GM12878 (cell line): ENCODE results near the gene FANK1. TPM values are rescaled to one million over a fixed set of nuclear protein-coding genes. Genes with fewer than 3 reads are reported as not detected.

Experiments used
- ATAC-seq: fragments of 200-7000 bp; cut with Tn5 transposase; 3 replicates; pipeline ENCODE4 v1.9.1; 2020; ENCODE audit warnings: mild to moderate bottlenecking, moderate library complexity
- BruUV-seq: library from RNA; stranded (reverse); fragments of 400-500 nt; replicated peaks from 2 replicates; lab custom pipeline; 2021; lab: Mats Ljungman, UMichigan
- CTCF ChIA-PET: fragments of 300-600 bp; sonication (Branson Sonifier 250); formaldehyde crosslinking; extraction: SDS; loops from one replicate; lab custom pipeline; 2021; ENCODE audit warnings: inconsistent platforms; lab: Yijun Ruan, JAX
- POLR2A ChIA-PET: fragments of 350-600 bp; formaldehyde crosslinking; extraction: SDS; loops from one replicate; lab custom pipeline; 2021; ENCODE audit warnings: inconsistent platforms; lab: Charles Lee
- RAD21 ChIA-PET: fragments of 300-600 bp; sonication (Branson Sonifier 250); formaldehyde crosslinking; loops from one replicate; lab custom pipeline; 2023; ENCODE audit warnings: antibody characterized with exemption; ENCODE audit not compliant: unreplicated experiment; lab: Charles Lee
- SMC1A ChIA-PET: fragments of 300-600 bp; sonication (Branson Sonifier 250); formaldehyde crosslinking; loops from one replicate; lab custom pipeline; 2023; ENCODE audit not compliant: unreplicated experiment, uncharacterized antibody; lab: Charles Lee
- DNase-seq: peaks from one replicate; pipeline ENCODE4 v3.0.0-alpha.2; 2011; ENCODE audit warnings: low read depth, low spot score
- FAIRE-seq: peaks from 3 replicates; lab custom pipeline; 2011; peaks lifted over from hg19 to GRCh38; lab: Jason Lieb, UNC
- H2AFZ ChIP-seq: 2 replicates; pipeline ENCODE4 v1.6.0; 2011; ENCODE audit warnings: low read depth, low read length, control low read depth; ENCODE audit not compliant: control insufficient read depth
- H3K27ac ChIP-seq: 2 replicates; pipeline ENCODE4 v1.5.1; 2011; ENCODE audit warnings: control low read depth; ENCODE audit not compliant: control insufficient read depth, insufficient read depth
- H3K27me3 ChIP-seq, 2 experiments: replicated peaks in 1 of 2; 2 replicates each; pipeline versions ENCODE4 v1.6.0 to v1.6.1; 2011; ENCODE audit warnings: low read length in 1 of 2; ENCODE audit not compliant: control insufficient read depth in 2 of 2, insufficient read depth in 2 of 2
- H3K36me3 ChIP-seq, 2 experiments: 2 replicates each; pipeline ENCODE4 v1.5.1; 2011; ENCODE audit warnings: low read length in 1 of 2; ENCODE audit not compliant: control insufficient read depth in 2 of 2, insufficient read depth in 2 of 2
- H3K4me1 ChIP-seq: 2 replicates; pipeline ENCODE4 v1.6.1; 2011; ENCODE audit warnings: mild to moderate bottlenecking, low read length, moderate library complexity, mixed read lengths; ENCODE audit not compliant: control insufficient read depth, insufficient read depth
- H3K4me2 ChIP-seq: 2 replicates; pipeline ENCODE4 v1.6.0; 2011; ENCODE audit warnings: control low read depth; ENCODE audit not compliant: control insufficient read depth, insufficient read depth
- H3K4me3 ChIP-seq: fragments of 200-600 bp; sonication (generic); 2 replicates; pipeline ENCODE4 v1.5.1; 2016
- H3K79me2 ChIP-seq: 2 replicates; pipeline ENCODE4 v1.6.0; 2011; ENCODE audit warnings: low read length; ENCODE audit not compliant: control insufficient read depth, insufficient read depth
- H3K9ac ChIP-seq: 2 replicates; pipeline ENCODE4 v1.8.0; 2011; ENCODE audit warnings: low read length, control low read depth, mixed read lengths; ENCODE audit not compliant: control insufficient read depth, insufficient read depth
- H3K9me3 ChIP-seq: replicated peaks from 3 replicates; pipeline ENCODE4 v1.5.1; 2011; ENCODE audit warnings: mild to moderate bottlenecking, low read length; ENCODE audit not compliant: control insufficient read depth, insufficient read depth
- H4K20me1 ChIP-seq: 2 replicates; pipeline ENCODE4 v1.6.0; 2011; ENCODE audit not compliant: control insufficient read depth, insufficient read depth
- BCLAF1 ChIP-seq: fragments of 450-650 bp; IDR thresholded peaks from 2 replicates; pipeline ENCODE4 v1.6.1; 2017; ENCODE audit warnings: antibody characterized with exemption, mild to moderate bottlenecking, moderate library complexity
- BMI1 ChIP-seq: fragments of 450-650 bp; IDR thresholded peaks from 2 replicates; pipeline ENCODE4 v1.6.1; 2016; ENCODE audit warnings: mild to moderate bottlenecking, moderate library complexity, borderline replicate concordance
- CHD4 ChIP-seq: fragments of 200-600 bp; sonication (generic); IDR thresholded peaks from 2 replicates; pipeline ENCODE4 v1.6.1; 2016; ENCODE audit warnings: mild to moderate bottlenecking
- CUX1 ChIP-seq: IDR thresholded peaks from 2 replicates; pipeline ENCODE4 v1.6.1; 2012; ENCODE audit warnings: improper control_type of control experiment, low read depth, low read length; ENCODE audit not compliant: insufficient replicate concordance
- ELK1 ChIP-seq: IDR thresholded peaks from 2 replicates; pipeline ENCODE4 v1.6.1; 2012; ENCODE audit warnings: low read depth, low read length, improper control_type of control experiment
- IKZF1 ChIP-seq: fragments of 450-650 bp; conservative IDR thresholded peaks from 2 replicates; pipeline ENCODE4 v1.6.1; 2017; ENCODE audit warnings: antibody characterized with exemption, mild to moderate bottlenecking
- NR2F1 ChIP-seq: fragments of 450-650 bp; conservative IDR thresholded peaks from 2 replicates; pipeline ENCODE4 v1.6.1; 2017; ENCODE audit warnings: mild to moderate bottlenecking
- RBBP5 ChIP-seq: fragments of 200-600 bp; sonication (generic); conservative IDR thresholded peaks from 2 replicates; pipeline ENCODE4 v1.6.1; 2016
- RFX5 ChIP-seq: IDR thresholded peaks from 2 replicates; pipeline ENCODE4 v1.6.1; 2011; ENCODE audit warnings: low read depth, low read length, improper control_type of control experiment
- ZBTB33 ChIP-seq: fragments of 450-650 bp; IDR thresholded peaks from 2 replicates; pipeline ENCODE4 v1.6.1; 2017; ENCODE audit warnings: mild to moderate bottlenecking
- ZZZ3 ChIP-seq: IDR thresholded peaks from 2 replicates; pipeline ENCODE4 v1.6.1; 2011; ENCODE audit warnings: low read depth; ENCODE audit not compliant: control insufficient read depth, insufficient read length
- WGBS: methylation state at CpG from one replicate; pipeline ENCODE4 v1.1.6; 2016; ENCODE audit warnings: low lambda C conversion rate; ENCODE audit not compliant: insufficient replicate concordance, insufficient coverage; ENCODE audit errors: missing lambda C conversion rate; 5-methylcytosine and 5-hydroxymethylcytosine counted together
- in situ Hi-C: fragments of 300-500 bp; cut with MboI; formaldehyde crosslinking; loops from 9 replicates; pipeline ENCODE4 v1.14.3; 2018; ENCODE audit warnings: mixed read lengths
- intact Hi-C: fragments of 100-400 bp; cut with micrococcal nuclease; formaldehyde crosslinking; loops from one replicate; pipeline ENCODE4 v1.14.2; 2022; ENCODE audit not compliant: unreplicated experiment
- polyA plus RNA-seq, 11 experiments: library from polyadenylated mRNA; depleted of rRNA in 4 of 11; unstranded in 6 of 11; stranded (reverse) in 5 of 11; fragments of >200 nt; fragmentation: Nextera tagmentation in 4 of 11; fragmentation: Illumina TruSeq in 1 of 11; extraction: Ambion mirVana in 4 of 11; extraction: Trizol in 1 of 11; gene quantifications; 1 replicate in 1 of 11; 2 replicates in 10 of 11; pipeline versions ENCODE4 v1.2.1 to v1.2.3, GENCODE V29; 2011 to 2016; ENCODE audit warnings: inconsistent platforms in 2 of 11, missing spikeins in 2 of 11, low read depth in 1 of 11
- total RNA-seq, 4 experiments: library from RNA; depleted of rRNA in 3 of 4; stranded (reverse); fragments of >200 nt in 3 of 4; fragmentation: Illumina TruSeq in 1 of 4; extraction: Trizol in 1 of 4; gene quantifications; 2 replicates each; pipeline versions ENCODE4 v1.2.1 to v1.2.3, GENCODE V29; 2013 to 2021

FANK1 gene
- total and polyA plus RNA-seq, 10 of the 15 experiments (the other 5 are each of a cell fraction or from before 2014, with no cell fraction given) = 0.07 to 0.16 (median 0.13) TPM; not detected in 6

GRCh38 chr10:125967533-125967932 is 71.2 kb downstream of the FANK1 start:
- H3K4me2 ChIP-seq = no peak overlapping the region
- H3K27ac ChIP-seq = no peak overlapping the region
- no peaks in the 10 kb centered on the region for H3K36me3 ChIP-seq
- FAIRE-seq (no peak), ATAC-seq (no peak), DNase-seq (no peak)
- in situ Hi-C loops = no loop called here
- H3K79me2 ChIP-seq = no peaks in the 10 kb centered on the region
- no TSS peak for BruUV-seq
- no peaks in the 10 kb centered on the region for H3K27me3 ChIP-seq
- H3K4me3 ChIP-seq = no peak overlapping the region
- no peaks in the 10 kb centered on the region for H4K20me1 ChIP-seq
- H2AFZ ChIP-seq = no peak overlapping the region
- SMC1A ChIA-PET = interaction anchor here (0.8 kb wide), 1 partner anchor 97 kb away, joined by 3 read pairs; no protein-coding TSS in a partner anchor
- H3K4me1 ChIP-seq = no peaks in the 10 kb centered on the region
- intact Hi-C loops = no loop called here
- POLR2A ChIA-PET = no interaction called here
- no peak overlapping the region for H3K9ac ChIP-seq
- 0% methylated on average over 1 of the region's 1 CpG for WGBS
- CTCF ChIA-PET = interaction anchor here (1.1 kb wide), 1 partner anchor 33 kb away, joined by 5 read pairs; no protein-coding TSS in a partner anchor
- H3K9me3 ChIP-seq = no peaks in the 10 kb centered on the region
- RAD21 ChIA-PET = no interaction called here
- TF ChIP-seq CUX1 (no peak), RFX5 (no peak), BCLAF1 (no peak), ZBTB33 (no peak), NR2F1 (no peak), ZZZ3 (no peak), CHD4 (no peak), RBBP5 (no peak), IKZF1 (no peak), ELK1 (no peak), BMI1 (no peak)
